ENCODE results near the gene DNAJA3. TPM values are rescaled to one million over a fixed set of nuclear protein-coding genes. Genes with fewer than 3 reads are reported as not detected.

DNAJA3 gene
- total RNA-seq, result 100 to 1,000 TPM in 1 of 2 experiments, 10 to 100 TPM in 1; 93.9 to 102 TPM

- ATAC-seq, result peak; percentile 93
- intact Hi-C loops (cut with DNase I, micrococcal nuclease), result loop anchor here (1.0 to 5.0 kb wide), 16 partner anchors 9 to 1163 kb away; partner anchors contain the start of genes CDIP1 (in 2 of the 2), CORO7 (in 2 of the 2), ANKS3 (in 1 of the 2) and DNAAF8 (in 1 of the 2)
- peak; percentile 96 for DNase-seq
- CTCF ChIA-PET, result no interaction called here
- Mint-ChIP-seq H3K36me3 (ENCODE audit: low read depth) (peaks cover 30% of the 10 kb centered on the region), H3K27me3 (no peaks in the 10 kb centered on the region), H3K27ac (peak within 1 kb of the TSS; percentile 98), H3K4me3 (peak within 1 kb of the TSS; percentile 95), H3K4me1 (peaks cover 27% of the 10 kb centered on the region), H3K9me3 (ENCODE audit: low read depth) (no peaks in the 10 kb centered on the region)
- POLR2A ChIA-PET, result interaction anchor here (0.6 kb wide), 1 partner anchor 190 kb away, joined by 3 read pairs; no protein-coding TSS in a partner anchor
Observed at GRCh38 chr16:4425378-4426020, at the start of gene DNAJA3. Gene DNAJA3, plus strand, starts transcription at chr16:4425868. Its CDS starts 14 bp downstream, at chr16:4425882.

- Mint-ChIP-seq H3K4me1 (peaks cover 15% of the 10 kb centered on the region), H3K36me3 (ENCODE audit: low read depth) (no peaks in the 10 kb centered on the region), H3K27me3 (no peaks in the 10 kb centered on the region), H3K4me3 (no peak overlapping the region), H3K9me3 (ENCODE audit: low read depth) (no peaks in the 10 kb centered on the region), H3K27ac (no peak overlapping the region)
- POLR2A ChIA-PET, result no interaction called here
- intact Hi-C loops (cut with DNase I, micrococcal nuclease), result no loop called here
- ATAC-seq (no peak), DNase-seq (no peak)
- CTCF ChIA-PET, result interaction anchor here (0.9 kb wide), 1 partner anchor 27 kb away, joined by 5 read pairs; no protein-coding TSS in a partner anchor
Observed at GRCh38 chr16:4376126-4376892, 49.4 kb upstream of the DNAJA3 start.

- no peak for ATAC-seq
- Mint-ChIP-seq H3K27me3 (no peaks in the 10 kb centered on the region), H3K27ac (no peak overlapping the region), H3K36me3 (ENCODE audit: low read depth) (no peaks in the 10 kb centered on the region), H3K4me3 (no peak overlapping the region), H3K9me3 (ENCODE audit: low read depth) (no peaks in the 10 kb centered on the region), H3K4me1 (peaks cover 13% of the 10 kb centered on the region)
- CTCF ChIA-PET, result interaction anchor here (1.6 kb wide), 1 partner anchor 26 kb away, joined by 6 read pairs; no protein-coding TSS in a partner anchor
- intact Hi-C loops (cut with DNase I, micrococcal nuclease), result no loop called here
- no peak for DNase-seq
- POLR2A ChIA-PET, result no interaction called here
Observed at GRCh38 chr16:4376893-4377572, 48.6 kb upstream of the DNAJA3 start.

- Mint-ChIP-seq H3K27me3 (no peaks in the 10 kb centered on the region), H3K4me1 (peaks cover 10% of the 10 kb centered on the region), H3K9me3 (ENCODE audit: low read depth) (no peaks in the 10 kb centered on the region), H3K4me3 (no peak overlapping the region), H3K36me3 (ENCODE audit: low read depth) (no peaks in the 10 kb centered on the region), H3K27ac (no peak overlapping the region)
- DNase-seq, result no peak
- ChIA-PET CTCF (interaction anchor here (1.6 kb wide), 1 partner anchor 25 kb away, joined by 6 read pairs; no protein-coding TSS in a partner anchor), POLR2A (no interaction called here)
- intact Hi-C loops (cut with DNase I, micrococcal nuclease), result no loop called here
- ATAC-seq, result no peak
Observed at GRCh38 chr16:4377573-4378154, 48.0 kb upstream of the DNAJA3 start.

GRCh38 chr16:4378161-4378666 lies 47.5 kb upstream of the DNAJA3 start:
- ATAC-seq, result no peak
- DNase-seq, result no peak
- Mint-ChIP-seq H3K27me3 (no peaks in the 10 kb centered on the region), H3K9me3 (ENCODE audit: low read depth) (no peaks in the 10 kb centered on the region), H3K4me3 (no peak overlapping the region), H3K36me3 (ENCODE audit: low read depth) (peaks cover 2% of the 10 kb centered on the region), H3K4me1 (peaks cover 6% of the 10 kb centered on the region), H3K27ac (no peak overlapping the region)
- ChIA-PET CTCF (interaction anchor here (1.6 kb wide), 1 partner anchor 24 kb away, joined by 6 read pairs; no protein-coding TSS in a partner anchor), POLR2A (no interaction called here)
- intact Hi-C loops (cut with DNase I, micrococcal nuclease), result no loop called here

DNA sequence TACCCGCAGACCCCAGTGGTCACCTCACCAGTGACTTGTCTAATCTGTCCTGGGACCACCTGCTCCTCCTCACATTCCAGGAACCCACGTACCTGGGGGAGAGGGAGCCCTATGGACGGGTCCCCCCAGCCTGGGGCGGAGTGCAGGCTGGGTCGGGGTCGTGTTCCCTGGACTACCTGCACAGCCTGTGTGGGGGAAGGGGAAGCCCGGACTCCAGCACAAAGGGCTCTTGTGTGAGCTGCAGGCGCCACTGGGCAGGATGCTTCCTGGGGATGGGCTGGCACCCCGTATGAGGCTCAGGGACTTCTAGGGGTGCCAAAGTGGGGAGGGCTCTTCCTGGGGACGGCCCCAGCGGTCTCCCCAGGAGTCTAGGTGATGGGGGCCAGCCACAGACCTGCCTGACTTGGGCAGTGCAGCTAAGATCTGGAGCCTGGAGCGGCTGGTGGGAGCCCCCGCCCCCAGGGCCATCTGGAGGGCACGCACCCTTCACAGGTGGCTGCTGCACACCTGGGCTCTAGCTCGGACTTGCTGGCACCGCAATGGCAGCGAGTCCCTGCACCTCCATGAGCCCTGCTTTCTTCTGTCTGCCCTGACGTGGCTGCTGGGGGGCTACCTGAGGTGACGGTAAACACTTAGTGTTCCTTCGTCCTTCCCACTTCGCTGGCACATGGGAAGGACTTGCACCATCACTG lies 46.5 kb upstream of the DNAJA3 start:
- DNase-seq (no peak), ATAC-seq (no peak)
- Mint-ChIP-seq H3K4me3 (no peak overlapping the region), H3K36me3 (ENCODE audit: low read depth) (peaks cover 4% of the 10 kb centered on the region), H3K27ac (no peak overlapping the region), H3K9me3 (ENCODE audit: low read depth) (no peaks in the 10 kb centered on the region), H3K27me3 (no peaks in the 10 kb centered on the region), H3K4me1 (peaks cover 6% of the 10 kb centered on the region)
- ChIA-PET CTCF (interaction anchor here (1.0 kb wide), 1 partner anchor 20 kb away, joined by 3 read pairs; no protein-coding TSS in a partner anchor), POLR2A (interaction anchor here (0.7 kb wide), 1 partner anchor 23 kb away, joined by 3 read pairs; no protein-coding TSS in a partner anchor)
- intact Hi-C loops (cut with DNase I, micrococcal nuclease), result no loop called here

- H3K4me3 Mint-ChIP-seq, result no peak overlapping the region
- no peak for DNase-seq
- no peak for ATAC-seq
- no peaks in the 10 kb centered on the region for H3K9me3 Mint-ChIP-seq (ENCODE audit: low read depth)
- H3K27ac Mint-ChIP-seq, result no peak overlapping the region
- H3K36me3 Mint-ChIP-seq (ENCODE audit: low read depth), result peaks cover 5% of the 10 kb centered on the region
- POLR2A ChIA-PET, result interaction anchor here (0.6 kb wide), 1 partner anchor 1657 kb away, joined by 3 read pairs; no protein-coding TSS in a partner anchor
- CTCF ChIA-PET, result no interaction called here
- intact Hi-C loops (cut with DNase I, micrococcal nuclease), result no loop called here
- H3K27me3 Mint-ChIP-seq, result no peaks in the 10 kb centered on the region
- peaks cover 3% of the 10 kb centered on the region for H3K4me1 Mint-ChIP-seq
Observed at GRCh38 chr16:4380119-4381063, 45.3 kb upstream of the DNAJA3 start.

DNA sequence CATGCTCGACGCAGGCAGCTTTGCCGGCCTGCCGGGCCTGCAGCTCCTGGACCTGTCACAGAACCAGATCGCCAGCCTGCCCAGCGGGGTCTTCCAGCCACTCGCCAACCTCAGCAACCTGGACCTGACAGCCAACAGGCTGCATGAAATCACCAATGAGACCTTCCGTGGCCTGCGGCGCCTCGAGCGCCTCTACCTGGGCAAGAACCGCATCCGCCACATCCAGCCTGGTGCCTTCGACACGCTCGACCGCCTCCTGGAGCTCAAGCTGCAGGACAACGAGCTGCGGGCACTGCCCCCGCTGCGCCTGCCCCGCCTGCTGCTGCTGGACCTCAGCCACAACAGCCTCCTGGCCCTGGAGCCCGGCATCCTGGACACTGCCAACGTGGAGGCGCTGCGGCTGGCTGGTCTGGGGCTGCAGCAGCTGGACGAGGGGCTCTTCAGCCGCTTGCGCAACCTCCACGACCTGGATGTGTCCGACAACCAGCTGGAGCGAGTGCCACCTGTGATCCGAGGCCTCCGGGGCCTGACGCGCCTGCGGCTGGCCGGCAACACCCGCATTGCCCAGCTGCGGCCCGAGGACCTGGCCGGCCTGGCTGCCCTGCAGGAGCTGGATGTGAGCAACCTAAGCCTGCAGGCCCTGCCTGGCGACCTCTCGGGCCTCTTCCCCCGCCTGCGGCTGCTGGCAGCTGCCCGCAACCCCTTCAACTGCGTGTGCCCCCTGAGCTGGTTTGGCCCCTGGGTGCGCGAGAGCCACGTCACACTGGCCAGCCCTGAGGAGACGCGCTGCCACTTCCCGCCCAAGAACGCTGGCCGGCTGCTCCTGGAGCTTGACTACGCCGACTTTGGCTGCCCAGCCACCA lies 44.4 kb upstream of the DNAJA3 start:
- Mint-ChIP-seq H3K27me3 (no peaks in the 10 kb centered on the region), H3K36me3 (ENCODE audit: low read depth) (peaks cover 5% of the 10 kb centered on the region), H3K9me3 (ENCODE audit: low read depth) (no peaks in the 10 kb centered on the region), H3K4me1 (peaks cover 3% of the 10 kb centered on the region), H3K27ac (no peak overlapping the region), H3K4me3 (no peak overlapping the region)
- ATAC-seq, result no peak
- CTCF ChIA-PET, result no interaction called here
- no peak for DNase-seq
- POLR2A ChIA-PET, result interaction anchor here (0.6 kb wide), 1 partner anchor 1658 kb away, joined by 3 read pairs; no protein-coding TSS in a partner anchor
- intact Hi-C loops (cut with DNase I, micrococcal nuclease), result no loop called here

GRCh38 chr16:4381935-4382794 lies 43.5 kb upstream of the DNAJA3 start:
- peaks cover 6% of the 10 kb centered on the region for H3K36me3 Mint-ChIP-seq (ENCODE audit: low read depth)
- CTCF ChIA-PET, result no interaction called here
- no peaks in the 10 kb centered on the region for H3K27me3 Mint-ChIP-seq
- no peak overlapping the region for H3K4me3 Mint-ChIP-seq
- H3K4me1 Mint-ChIP-seq, result peaks cover 3% of the 10 kb centered on the region
- no peak overlapping the region for H3K27ac Mint-ChIP-seq
- ATAC-seq (no peak), DNase-seq (no peak)
- no peaks in the 10 kb centered on the region for H3K9me3 Mint-ChIP-seq (ENCODE audit: low read depth)
- POLR2A ChIA-PET, result no interaction called here
- intact Hi-C loops (cut with DNase I, micrococcal nuclease), result no loop called here
